ENCODE measurements around the gene DIP2C. TPM values are rescaled to one million over a fixed set of nuclear protein-coding genes. Genes with fewer than 3 reads are reported as not detected.

Gene DIP2C
- total RNA-seq, 1 experiment from 2014 or later: 11.0 TPM

- no peak for ATAC-seq
- peaks cover 25% of the 10 kb centered on the region for H3K36me3 Mint-ChIP-seq
- no peaks in the 10 kb centered on the region for H3K9me3 Mint-ChIP-seq
- TF ChIP-seq SMAD3 (CRISPR knock-in tag; IDR thresholded peaks at IDR 0.05; ENCODE audit: borderline replicate concordance): no peak
- H3K4me1 Mint-ChIP-seq: no peaks in the 10 kb centered on the region
- no peak overlapping the region for H3K4me3 Mint-ChIP-seq
- ChIA-PET POLR2A (interaction anchor here (0.9 kb wide), 1 partner anchor 28 kb away, joined by 3 read pairs; no protein-coding TSS in a partner anchor), CTCF (no interaction called here)
- H3K27ac Mint-ChIP-seq: no peak overlapping the region
- DNase-seq (ENCODE audit: low spot score): no peak
- no peaks in the 10 kb centered on the region for H3K27me3 Mint-ChIP-seq (ENCODE audit: low read depth)
These were observed 443.0 kb downstream of the DIP2C start for GRCh38 chr10:246431-246830.

- Mint-ChIP-seq H3K4me3 (no peak overlapping the region), H3K4me1 (no peaks in the 10 kb centered on the region), H3K36me3 (peaks cover 19% of the 10 kb centered on the region), H3K27me3 (ENCODE audit: low read depth) (no peaks in the 10 kb centered on the region), H3K27ac (no peak overlapping the region), H3K9me3 (no peaks in the 10 kb centered on the region)
- DNase-seq (ENCODE audit: low spot score) (no peak), ATAC-seq (no peak)
- ChIA-PET CTCF (no interaction called here), POLR2A (no interaction called here)
- no peak for TF ChIP-seq SMAD4 (CRISPR knock-in tag; IDR thresholded peaks at IDR 0.05)
- no peak for TF ChIP-seq MYBL2 (CRISPR knock-in tag; IDR thresholded peaks at IDR 0.05)
- TF ChIP-seq HMGXB4 (CRISPR knock-in tag; IDR thresholded peaks at IDR 0.05): no peak
- TF ChIP-seq NFATC4 (CRISPR knock-in tag; IDR thresholded peaks at IDR 0.05): no peak
- no peak for TF ChIP-seq ZNF281 (CRISPR knock-in tag; IDR thresholded peaks at IDR 0.05)
- TF ChIP-seq AR (CRISPR knock-in tag; IDR thresholded peaks at IDR 0.05): no peak
- TF ChIP-seq FOXK1 (CRISPR knock-in tag; IDR thresholded peaks at IDR 0.05): no peak
- no peak for TF ChIP-seq ZSCAN18 (CRISPR knock-in tag; IDR thresholded peaks at IDR 0.05)
- no peak for TF ChIP-seq ZBTB21 (CRISPR knock-in tag; IDR thresholded peaks at IDR 0.05; ENCODE audit: borderline replicate concordance)
- no peak for TF ChIP-seq TP53 (CRISPR knock-in tag; IDR thresholded peaks at IDR 0.05)
- TF ChIP-seq ZNF138 (CRISPR knock-in tag; conservative IDR thresholded peaks at IDR 0.05): no peak
- no peak for TF ChIP-seq PREB (CRISPR knock-in tag; IDR thresholded peaks at IDR 0.05; ENCODE audit: borderline replicate concordance)
- TF ChIP-seq ZNF263 (CRISPR knock-in tag; IDR thresholded peaks at IDR 0.05; ENCODE audit: low read depth): no peak
- TF ChIP-seq HMGA2 (CRISPR knock-in tag; IDR thresholded peaks at IDR 0.05): no peak
- no peak for TF ChIP-seq CTCF (IDR thresholded peaks at IDR 0.05)
- no peak for TF ChIP-seq TCF7 (CRISPR knock-in tag; IDR thresholded peaks at IDR 0.05; ENCODE audit: low read depth)
These were observed 445.2 kb downstream of the DIP2C start for GRCh38 chr10:244227-244626.

All from WTC11 (cell line).